Activated CD4-positive, alpha-beta T cell treated with anti-CD3 and anti-CD28 coated beads for 36 hours (primary cell): ENCODE results near the gene VAX1. TPM values are rescaled to one million over a fixed set of nuclear protein-coding genes. Genes with fewer than 3 reads are reported as not detected.
"Not testable (repeated sequence)": the region's sequence is repeated elsewhere in the genome, so short reads cannot be mapped to it uniquely, and the experiment has no call there.

Experiments used
- ATAC-seq: fragments of 200-7000 bp; cut with Tn5 transposase; one replicate; pipeline ENCODE4 v1.10.0; 2021; ENCODE audit warnings: mild to moderate bottlenecking, moderate library complexity
- CTCF ChIA-PET: fragments of 350-600 bp; sonication (Branson Sonifier 250); formaldehyde crosslinking; loops from one replicate; lab custom pipeline; 2021; ENCODE audit warnings: antibody characterized with exemption; lab: Charles Lee
- POLR2A ChIA-PET: fragments of 350-600 bp; sonication (Branson Sonifier 250); formaldehyde crosslinking; loops from one replicate; lab custom pipeline; 2021; ENCODE audit warnings: antibody characterized with exemption, inconsistent platforms; lab: Charles Lee
- DNase-seq: peaks from one replicate; pipeline ENCODE4 v3.0.0-alpha.2; 2020
- H3K27ac Mint-ChIP-seq: one replicate; pipeline ENCODE4 v1.8.0; 2021; ENCODE audit warnings: mixed read lengths
- H3K27me3 Mint-ChIP-seq: one replicate; pipeline ENCODE4 v1.8.0; 2021; ENCODE audit warnings: mixed read lengths
- H3K36me3 Mint-ChIP-seq: one replicate; pipeline ENCODE4 v1.8.0; 2021; ENCODE audit warnings: low read depth, mixed read lengths
- H3K4me1 Mint-ChIP-seq: one replicate; pipeline ENCODE4 v1.8.0; 2021; ENCODE audit warnings: mixed read lengths
- H3K4me3 Mint-ChIP-seq: one replicate; pipeline ENCODE4 v1.8.0; 2021; ENCODE audit warnings: mild to moderate bottlenecking, moderate library complexity, mixed read lengths
- H3K9me3 Mint-ChIP-seq: one replicate; pipeline ENCODE4 v1.8.0; 2021; ENCODE audit warnings: low read depth, mixed read lengths
- intact Hi-C, 2 experiments: fragments of 100-400 bp; cut with DNase I in 1 of 2; cut with micrococcal nuclease in 1 of 2; formaldehyde crosslinking; loops; one replicate each; pipeline versions ENCODE4 v1.14.2 to v1.15.1; 2022 to 2024; cut with DNase I, micrococcal nuclease
- total RNA-seq, 2 experiments: library from RNA; stranded (reverse); gene quantifications; one replicate each; pipeline ENCODE4 v1.2.3, GENCODE V29; 2021

The VAX1 gene
- total RNA-seq, result not detected

DNA sequence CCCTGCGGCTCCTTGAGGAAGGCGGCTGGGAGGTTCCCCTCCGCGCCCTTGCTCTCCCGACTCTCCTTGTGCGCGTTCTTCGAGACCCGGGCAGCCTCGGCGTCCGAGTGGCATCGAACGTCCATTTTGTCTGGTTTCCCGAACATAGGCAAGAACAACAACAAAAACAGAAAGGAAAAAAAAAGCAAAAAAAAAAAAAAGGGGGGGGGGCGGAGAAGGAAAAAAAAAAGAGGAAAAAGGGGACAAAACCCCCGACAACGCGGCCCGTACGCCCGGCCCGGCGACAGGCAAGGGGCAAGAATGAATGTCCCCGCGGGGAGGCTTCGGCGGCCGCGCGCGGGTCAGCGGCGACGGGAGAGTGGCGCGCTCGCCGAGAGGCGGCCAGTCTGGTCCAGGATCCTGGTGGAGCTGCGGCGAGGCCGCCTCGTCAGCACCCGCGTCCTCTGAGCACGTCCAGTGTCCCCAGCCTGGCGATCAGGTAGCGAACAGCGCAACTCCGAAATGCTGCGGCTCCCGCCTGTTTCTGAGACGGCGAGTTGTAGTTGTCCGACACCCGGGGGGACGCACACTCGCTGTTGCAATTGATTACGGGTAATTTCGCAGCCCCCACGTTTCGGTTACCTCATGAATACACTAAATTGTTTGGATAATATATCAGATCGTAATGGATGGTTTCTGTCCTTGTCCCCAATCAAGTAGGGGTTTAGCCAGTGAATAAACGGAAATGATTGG, at the start of gene VAX1:
TSS of gene VAX1 (minus strand) at position 360 of the 732 bp plus-strand sequence. CDS start at position 146, 214 bp downstream.
- Mint-ChIP-seq H3K36me3 (no peaks in the 10 kb centered on the region), H3K4me3 (peak within 1 kb of the TSS; percentile 23), H3K4me1 (peaks cover 21% of the 10 kb centered on the region), H3K27me3 (peaks cover 66% of the 10 kb centered on the region), H3K27ac (no peak within 1 kb of the TSS), H3K9me3 (no peaks in the 10 kb centered on the region)
- CTCF ChIA-PET, result interaction anchor here (1.5 kb wide), 1 partner anchor 32 kb away, joined by 3 read pairs; no protein-coding TSS in a partner anchor
- DNase-seq (no peak), ATAC-seq (no peak)
- POLR2A ChIA-PET, result no interaction called here
- intact Hi-C loops, result loop anchor here (1.0 to 5.0 kb wide), 3 partner anchors 28 to 414 kb away; partner anchors contain the start of gene EMX2 (in 1 of the 2)

DNA sequence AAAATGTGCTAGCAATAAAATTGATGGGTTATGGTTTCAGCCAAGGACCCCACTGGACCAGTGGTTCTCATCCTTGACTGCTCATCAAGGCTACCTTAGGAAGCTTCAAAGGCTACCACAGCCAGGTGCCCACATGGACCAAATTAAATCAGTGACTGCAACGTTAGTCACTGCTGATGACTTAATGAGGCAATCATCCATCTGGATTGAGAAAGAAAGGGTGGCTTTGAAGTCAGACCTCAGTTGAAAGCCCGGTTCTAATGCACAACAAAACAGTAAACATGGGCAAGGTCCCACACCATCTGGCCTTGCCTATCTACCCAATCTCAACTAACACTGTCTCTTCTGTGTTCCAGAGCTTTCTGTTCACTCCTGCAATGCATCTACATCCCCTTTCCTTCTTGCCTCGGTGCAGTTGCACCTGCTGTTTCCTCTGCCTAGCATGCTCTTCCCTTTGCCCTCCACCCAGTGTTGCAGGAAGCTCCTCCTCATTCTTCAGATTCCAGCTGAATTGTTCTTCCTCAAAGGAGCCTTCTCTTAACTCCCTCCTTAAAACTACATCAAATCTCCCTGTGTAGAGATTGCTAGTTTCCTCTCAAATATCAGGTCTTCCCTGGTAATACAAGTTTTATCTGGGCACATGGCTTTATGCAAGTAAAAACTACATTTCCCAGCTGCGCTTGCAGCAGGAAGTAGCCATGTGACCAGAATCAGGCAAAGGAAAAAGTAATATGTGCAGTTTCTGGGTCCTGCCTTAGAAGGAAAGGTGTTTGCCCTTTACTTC, 49.0 kb upstream of the VAX1 start:
- ATAC-seq, result peak; percentile 44
- Mint-ChIP-seq H3K27ac (no peak overlapping the region), H3K36me3 (no peaks in the 10 kb centered on the region), H3K9me3 (peaks cover 9% of the 10 kb centered on the region), H3K4me3 (no peak overlapping the region), H3K4me1 (no peaks in the 10 kb centered on the region), H3K27me3 (peaks cover 6% of the 10 kb centered on the region)
- intact Hi-C loops, result no loop called here
- ChIA-PET CTCF (interaction anchor here (0.7 to 1.4 kb wide), 3 partner anchors 12 to 390 kb away, joined by 3 to 8 read pairs (median 4); no protein-coding TSS in a partner anchor), POLR2A (no interaction called here)
- DNase-seq, result no peak

DNA sequence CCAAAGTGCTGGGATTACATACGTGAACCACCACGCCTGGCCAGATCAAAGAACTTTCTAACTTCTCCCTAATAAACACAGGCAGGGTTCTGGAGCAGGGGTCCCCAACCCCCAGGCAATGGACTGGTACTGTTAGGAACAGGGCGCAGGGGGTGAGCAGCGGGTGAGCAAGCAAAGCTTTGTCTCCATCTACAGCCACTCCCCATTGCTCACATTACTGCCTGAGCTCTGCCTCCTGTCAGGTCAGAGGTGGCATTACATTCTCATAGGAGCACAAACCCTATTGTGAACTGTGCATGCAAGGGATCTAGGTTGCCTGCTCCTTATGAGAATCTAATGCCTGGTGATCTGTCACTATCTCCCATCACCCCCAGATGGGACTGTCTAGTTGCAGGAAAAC, 47.7 kb upstream of the VAX1 start:
- DNase-seq, H3K27me3 Mint-ChIP-seq, ATAC-seq, H3K9me3 Mint-ChIP-seq, H3K4me1 Mint-ChIP-seq, H3K4me3 Mint-ChIP-seq, POLR2A ChIA-PET, H3K27ac Mint-ChIP-seq, H3K36me3 Mint-ChIP-seq, intact Hi-C loops: not testable (repeated sequence)
- CTCF ChIA-PET, result interaction anchor here (1.2 kb wide), 1 partner anchor 13 kb away, joined by 4 read pairs; no protein-coding TSS in a partner anchor

- no peak for DNase-seq
Observed at GRCh38 chr10:117184821-117185220, 46.8 kb upstream of the VAX1 start.

DNA sequence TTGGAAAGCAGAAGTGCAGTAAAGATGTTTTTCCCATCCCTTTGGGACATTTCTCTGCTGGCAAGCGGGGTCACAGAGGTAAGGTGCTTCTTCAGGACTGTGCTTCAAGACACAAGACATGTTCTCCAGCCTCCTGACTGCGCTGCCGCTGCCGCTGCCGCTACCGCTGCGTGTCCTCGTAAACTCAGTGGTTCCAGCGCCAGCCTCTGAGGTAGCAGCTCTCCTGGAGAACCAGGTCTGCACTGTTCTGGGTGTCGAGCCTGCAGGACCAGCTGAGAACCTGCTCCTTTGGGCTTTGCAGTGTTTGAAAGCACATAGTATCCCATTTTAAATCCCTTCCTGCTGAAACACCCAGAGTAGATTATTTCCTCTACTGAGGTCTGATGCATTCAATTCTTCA, 46.2 kb upstream of the VAX1 start:
- Mint-ChIP-seq H3K9me3 (peaks cover 7% of the 10 kb centered on the region), H3K36me3 (no peaks in the 10 kb centered on the region), H3K27ac (no peak overlapping the region), H3K4me1 (no peaks in the 10 kb centered on the region), H3K27me3 (peaks cover 15% of the 10 kb centered on the region), H3K4me3 (no peak overlapping the region)
- DNase-seq (no peak), ATAC-seq (no peak)
- ChIA-PET CTCF (interaction anchor here (1.0 to 1.5 kb wide), 2 partner anchors 9 to 96 kb away, joined by 3 to 7 read pairs; no protein-coding TSS in a partner anchor), POLR2A (no interaction called here)
- intact Hi-C loops, result no loop called here

More at GRCh38 chr10:117184821-117185220, 46.8 kb upstream of the VAX1 start:
- H3K36me3 Mint-ChIP-seq, result no peaks in the 10 kb centered on the region
- no peak for ATAC-seq
- ChIA-PET CTCF (interaction anchor here (1.5 kb wide), 1 partner anchor 10 kb away, joined by 7 read pairs; no protein-coding TSS in a partner anchor), POLR2A (no interaction called here)
- H3K27me3 Mint-ChIP-seq, result peaks cover 14% of the 10 kb centered on the region
- peaks cover 9% of the 10 kb centered on the region for H3K9me3 Mint-ChIP-seq
- no peak overlapping the region for H3K4me3 Mint-ChIP-seq
- H3K27ac Mint-ChIP-seq, result no peak overlapping the region
- intact Hi-C loops, result no loop called here
- no peaks in the 10 kb centered on the region for H3K4me1 Mint-ChIP-seq

DNA sequence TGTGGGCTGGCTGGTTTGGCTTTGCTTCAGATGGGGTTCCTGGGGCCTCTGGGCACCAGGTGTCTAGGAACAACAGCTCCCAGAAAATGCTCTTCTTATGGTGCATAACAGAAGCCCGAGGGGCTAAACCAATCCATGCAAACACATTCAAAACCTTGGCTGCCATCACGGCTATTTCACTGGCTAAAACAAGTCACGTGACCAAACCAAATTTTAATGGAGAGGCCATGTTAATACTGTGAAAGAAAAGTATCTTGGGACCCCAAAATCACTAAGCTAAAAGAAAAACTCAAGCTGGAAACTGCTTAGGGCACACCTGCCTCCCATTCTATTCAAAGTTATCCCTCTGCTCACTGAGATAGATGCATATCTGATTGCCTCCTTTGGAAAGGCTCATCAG, 40.1 kb upstream of the VAX1 start:
- no peak overlapping the region for H3K27ac Mint-ChIP-seq
- no peaks in the 10 kb centered on the region for H3K36me3 Mint-ChIP-seq
- peaks cover 18% of the 10 kb centered on the region for H3K4me1 Mint-ChIP-seq

DNA sequence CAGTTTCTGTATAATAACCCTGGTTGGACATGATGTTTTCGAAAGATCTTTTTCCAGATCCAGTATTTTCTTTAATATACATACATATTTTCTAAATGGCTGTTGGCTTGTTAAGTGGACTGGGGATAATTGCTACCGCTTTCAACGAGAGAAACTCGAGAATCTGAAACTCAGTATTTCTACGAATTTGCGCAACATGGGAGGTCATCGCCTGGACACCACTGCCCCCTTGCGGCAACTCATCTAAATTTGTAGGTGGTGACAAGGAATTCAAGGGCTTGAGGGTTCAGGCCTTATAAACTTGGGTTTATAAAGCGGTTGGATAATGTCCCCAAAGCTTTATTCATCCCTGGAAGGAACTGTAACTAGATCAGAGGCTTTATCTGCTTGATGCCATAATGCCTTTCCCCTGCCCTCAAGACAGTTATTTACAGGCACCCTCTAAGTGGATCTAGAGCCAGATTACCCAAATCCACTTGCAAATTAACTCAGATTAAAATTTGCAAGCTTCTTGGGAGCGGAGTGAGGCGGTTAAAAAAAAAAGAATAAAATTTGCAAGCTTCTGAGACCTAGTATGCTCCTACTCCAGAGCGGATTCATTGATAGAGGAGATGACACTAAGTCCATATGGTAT, 37.9 kb upstream of the VAX1 start:
- Mint-ChIP-seq H3K9me3 (no peaks in the 10 kb centered on the region), H3K4me1 (peaks cover 18% of the 10 kb centered on the region), H3K36me3 (no peaks in the 10 kb centered on the region), H3K4me3 (peak overlapping the region; percentile 76), H3K27me3 (peaks cover 32% of the 10 kb centered on the region), H3K27ac (peak overlapping the region; percentile 47)
- intact Hi-C loops, result loop anchor here (1.0 to 10.0 kb wide), 8 partner anchors 171 to 731 kb away; partner anchors contain the start of genes SHTN1 (in 2 of the 2) and HSPA12A (in 1 of the 2)
- peak; percentile 90 for DNase-seq
- POLR2A ChIA-PET, result no interaction called here
- CTCF ChIA-PET, result interaction anchor here (0.7 to 3.8 kb wide), 17 partner anchors 9 to 495 kb away, joined by 3 to 114 read pairs (median 7); no protein-coding TSS in a partner anchor
- ATAC-seq, result peak; percentile 40

More for the DNA sequence above, 40.1 kb upstream of the VAX1 start:
- peaks cover 16% of the 10 kb centered on the region for H3K27me3 Mint-ChIP-seq
- H3K4me3 Mint-ChIP-seq, result no peak overlapping the region
- no peaks in the 10 kb centered on the region for H3K9me3 Mint-ChIP-seq
- ATAC-seq, result no peak
- ChIA-PET POLR2A (no interaction called here), CTCF (interaction anchor here (1.0 to 1.6 kb wide), 4 partner anchors 38 to 390 kb away, joined by 4 to 5 read pairs (median 5); no protein-coding TSS in a partner anchor)
- intact Hi-C loops, result loop anchor here (5.0 to 10.0 kb wide), 3 partner anchors 173 to 733 kb away; partner anchors contain the start of genes HSPA12A (in 1 of the 2) and SHTN1 (in 1 of the 2)
- no peak for DNase-seq

GRCh38 chr10:117175215-117175900, 37.3 kb upstream of the VAX1 start:
- Mint-ChIP-seq H3K27me3 (peaks cover 32% of the 10 kb centered on the region), H3K4me3 (peak overlapping the region; percentile 76), H3K4me1 (peaks cover 22% of the 10 kb centered on the region), H3K36me3 (no peaks in the 10 kb centered on the region), H3K27ac (peak overlapping the region; percentile 70), H3K9me3 (no peaks in the 10 kb centered on the region)
- ATAC-seq (peak; percentile 48), DNase-seq (peak; percentile 34)
- ChIA-PET POLR2A (interaction anchor here (0.7 kb wide), 1 partner anchor 411 kb away, joined by 3 read pairs; no protein-coding TSS in a partner anchor), CTCF (interaction anchor here (0.8 to 3.8 kb wide), 37 partner anchors 8 to 1035 kb away, joined by 3 to 114 read pairs (median 5); partner anchors contain the start of gene KCNK18)
- intact Hi-C loops, result loop anchor here (2.0 to 10.0 kb wide), 6 partner anchors 171 to 731 kb away; partner anchors contain the start of genes SHTN1 (in 2 of the 2) and HSPA12A (in 1 of the 2)

DNA sequence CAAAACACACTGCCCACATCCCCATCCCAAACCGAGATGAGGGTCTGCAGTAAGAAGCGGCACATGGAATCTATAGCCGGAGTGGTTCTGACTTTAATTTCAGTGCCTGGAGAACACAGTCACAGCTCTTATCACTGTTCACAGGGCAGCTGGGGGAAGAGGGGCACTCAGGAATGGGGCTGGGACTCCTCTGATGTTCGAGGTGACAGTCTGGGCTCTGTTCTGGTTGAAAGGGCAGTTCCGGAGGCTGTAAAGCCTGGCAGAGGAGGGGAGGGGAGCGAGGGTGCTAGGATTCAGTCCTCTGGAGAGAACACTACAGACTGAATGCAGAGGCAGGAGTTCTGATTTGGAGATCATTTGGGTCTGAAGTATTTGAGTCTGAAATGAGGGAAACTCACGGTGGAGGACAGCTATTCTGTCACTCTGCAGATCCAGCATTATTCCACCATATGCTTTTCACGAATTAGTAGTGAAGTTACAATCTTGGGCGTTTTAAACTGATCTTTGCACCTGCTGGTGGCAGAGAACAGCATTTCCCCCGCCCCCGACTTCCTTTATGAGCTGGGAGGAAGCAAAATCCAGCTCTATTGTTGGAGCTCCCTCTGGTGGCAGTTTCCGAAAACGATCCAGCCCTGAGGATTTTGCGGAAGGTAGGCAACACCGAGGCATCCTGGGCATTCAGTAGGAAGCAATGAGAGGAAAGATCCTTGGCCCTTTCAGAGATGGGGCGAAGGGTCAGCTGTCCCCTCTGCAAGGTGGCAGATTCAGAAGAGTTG, 36.6 kb upstream of the VAX1 start:
- no peaks in the 10 kb centered on the region for H3K36me3 Mint-ChIP-seq
- DNase-seq (peak; percentile 93), ATAC-seq (peak; percentile 91)
- no peaks in the 10 kb centered on the region for H3K9me3 Mint-ChIP-seq
- H3K4me1 Mint-ChIP-seq, result peaks cover 22% of the 10 kb centered on the region
- ChIA-PET POLR2A (interaction anchor here (0.6 to 0.7 kb wide), 2 partner anchors 42 to 410 kb away, joined by 3 to 4 read pairs; no protein-coding TSS in a partner anchor), CTCF (interaction anchor here (0.6 to 3.8 kb wide), 48 partner anchors 8 to 1034 kb away, joined by 3 to 114 read pairs (median 4); partner anchors contain the start of genes ENO4 and KCNK18)
- H3K27me3 Mint-ChIP-seq, result peaks cover 34% of the 10 kb centered on the region
- intact Hi-C loops, result loop anchor here (2.0 to 10.0 kb wide), 6 partner anchors 170 to 730 kb away; partner anchors contain the start of genes SHTN1 (in 2 of the 2) and HSPA12A (in 1 of the 2)
- H3K27ac Mint-ChIP-seq, result peak overlapping the region; percentile 37
- H3K4me3 Mint-ChIP-seq, result peak overlapping the region; percentile 76
